OCI-M1 (cell line): ENCODE results near the gene DIDO1.

Experiments used
- DNase-seq: peaks from one replicate; lab custom pipeline; 2025; lab: John Stamatoyannopoulos, UW

Gene DIDO1

DNA sequence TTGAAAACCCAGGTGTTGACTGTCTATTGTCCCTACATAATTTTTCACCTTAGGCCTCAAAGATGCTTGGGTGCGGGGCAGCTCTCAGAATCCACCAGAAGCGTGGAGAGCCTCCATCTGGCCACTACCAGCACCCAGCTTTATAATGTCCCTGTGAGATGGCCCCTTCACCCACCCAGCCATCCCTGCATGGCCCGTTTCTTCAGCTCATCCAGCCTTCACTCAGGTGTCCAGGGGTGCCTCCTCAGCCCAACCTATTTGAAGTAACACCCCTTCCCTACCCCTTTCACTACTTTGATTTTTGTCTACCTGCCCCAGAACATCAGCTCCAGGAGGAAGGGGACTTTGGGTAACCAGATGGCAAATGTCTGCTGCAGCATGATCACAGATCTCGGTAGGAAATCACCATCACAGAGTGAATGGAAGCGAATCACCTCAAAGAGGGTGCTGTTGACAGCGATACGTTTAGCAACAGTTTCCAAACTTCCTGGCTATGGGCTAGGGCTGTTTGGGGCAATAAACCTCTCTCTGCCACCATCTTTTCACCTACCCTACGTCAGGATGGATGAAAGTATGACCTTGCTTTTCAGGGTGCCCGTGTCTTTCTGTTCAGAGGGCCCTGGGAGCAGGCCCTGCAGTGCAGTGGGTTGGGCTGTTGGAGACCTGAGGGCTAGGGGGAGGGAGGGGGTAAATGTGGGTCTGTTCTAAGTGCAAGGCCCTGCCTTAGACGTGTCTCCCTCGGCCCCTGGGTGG, 25.0 kb upstream of the DIDO1 start:
- DNase-seq = no peak

DNA sequence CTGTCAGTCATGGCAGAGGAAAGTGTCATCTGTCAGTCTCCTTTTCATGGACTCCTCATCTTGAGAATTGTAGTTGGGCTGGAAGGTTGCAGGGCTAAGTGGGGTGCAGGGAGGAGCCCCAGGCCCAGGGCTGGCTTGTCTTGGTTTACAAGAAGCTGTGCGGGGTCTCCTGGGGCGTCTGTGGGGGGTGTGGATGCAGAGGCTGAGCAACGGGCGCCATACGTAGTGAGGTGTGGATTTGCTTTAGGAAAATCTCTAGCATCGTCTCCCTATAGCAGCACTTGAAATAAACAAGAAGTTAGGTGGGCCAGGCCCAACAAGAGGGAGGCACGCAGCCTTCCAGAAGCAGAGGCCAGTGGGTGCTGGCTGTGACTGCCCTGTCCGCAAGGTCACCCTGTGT, 24.4 kb upstream of the DIDO1 start:
- DNase-seq = no peak

DNA sequence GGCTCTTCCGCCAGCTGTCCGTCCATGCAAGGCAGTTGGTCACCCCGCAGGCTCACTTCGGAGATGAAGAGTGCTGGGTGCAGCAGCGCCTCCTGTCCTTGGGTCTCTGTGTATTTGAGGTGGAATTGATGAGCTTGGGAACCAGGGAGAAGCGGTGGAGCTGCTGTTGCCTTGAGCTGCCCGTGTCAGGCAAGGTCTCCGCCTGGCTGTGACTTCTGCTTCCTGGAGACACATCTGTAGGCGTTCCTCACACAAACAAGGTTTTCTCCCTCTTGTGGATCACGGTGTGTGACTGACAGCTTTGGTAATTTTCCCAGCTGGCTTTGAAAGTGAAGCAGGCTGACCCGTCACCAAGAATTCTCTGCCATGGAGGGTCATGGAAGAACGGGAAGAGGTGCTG, 23.7 kb upstream of the DIDO1 start:
- no peak for DNase-seq

DNA sequence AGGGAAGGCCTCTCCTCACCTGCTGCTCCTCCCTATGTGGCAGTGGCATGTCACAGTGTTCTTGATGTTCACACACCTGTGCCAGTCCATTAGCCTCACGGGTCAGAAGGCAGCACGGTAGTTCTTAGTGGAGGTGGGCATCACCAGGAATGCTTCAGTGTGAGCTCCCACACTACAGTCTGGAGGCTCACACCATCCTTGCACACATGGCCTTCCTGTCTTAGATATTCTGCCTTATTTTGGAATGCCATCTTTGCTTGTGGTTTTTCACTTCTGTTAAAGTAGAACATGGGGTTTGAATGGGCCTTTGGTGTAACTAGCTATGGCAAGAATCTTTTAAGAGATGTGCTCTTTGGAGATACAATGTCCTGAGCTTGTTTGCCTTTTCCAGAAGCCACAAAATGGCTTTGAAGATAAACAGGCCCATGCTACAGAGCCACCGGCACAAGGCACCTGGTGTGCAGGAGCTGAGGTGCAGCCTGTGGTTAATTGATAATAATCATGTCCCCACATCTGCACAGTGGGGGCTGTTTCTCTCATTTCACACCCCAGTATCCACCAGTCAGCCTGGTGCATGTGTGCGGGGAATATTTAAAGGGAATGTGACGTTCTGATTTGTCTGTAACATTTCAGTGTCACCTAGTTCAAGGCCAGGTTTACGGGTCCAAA, 23.0 kb upstream of the DIDO1 start:
- no peak for DNase-seq

DNA sequence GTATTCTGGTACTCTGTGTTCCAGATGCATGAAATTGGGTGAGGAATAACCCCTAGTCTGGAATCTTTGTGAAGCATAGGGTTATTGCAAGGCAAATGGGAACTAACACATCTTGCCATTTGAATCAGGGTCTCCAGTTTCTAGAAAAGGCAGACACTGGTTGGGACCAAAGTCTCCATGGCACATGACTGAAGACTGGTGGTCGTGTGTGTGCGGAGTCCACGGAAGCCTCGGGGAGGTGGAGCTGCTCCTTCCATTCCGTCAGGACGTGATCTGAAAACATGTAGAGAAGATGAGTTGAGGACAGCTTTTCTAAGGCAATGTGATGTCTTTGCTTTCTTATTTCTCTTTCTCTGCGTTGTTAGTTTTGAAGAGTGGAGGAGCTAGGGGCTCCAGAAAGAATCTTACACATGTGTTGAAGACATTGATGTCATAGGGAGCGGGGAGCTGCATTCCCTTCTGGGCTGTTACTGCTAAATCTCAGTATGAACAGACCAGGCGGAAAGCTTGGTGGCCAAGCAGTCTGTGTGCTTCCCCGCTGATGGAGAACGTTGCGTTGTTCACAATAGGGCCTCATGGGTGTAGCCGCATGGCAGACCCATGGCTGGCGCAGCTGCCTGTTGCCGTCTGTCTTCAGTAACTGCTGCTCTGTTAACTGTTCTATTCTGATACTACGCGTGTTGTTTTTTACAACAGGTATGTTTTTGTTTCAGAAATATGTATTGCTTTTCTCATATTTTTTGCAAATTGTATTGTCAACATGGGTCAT, 21.4 kb upstream of the DIDO1 start:
- DNase-seq = no peak

DNA sequence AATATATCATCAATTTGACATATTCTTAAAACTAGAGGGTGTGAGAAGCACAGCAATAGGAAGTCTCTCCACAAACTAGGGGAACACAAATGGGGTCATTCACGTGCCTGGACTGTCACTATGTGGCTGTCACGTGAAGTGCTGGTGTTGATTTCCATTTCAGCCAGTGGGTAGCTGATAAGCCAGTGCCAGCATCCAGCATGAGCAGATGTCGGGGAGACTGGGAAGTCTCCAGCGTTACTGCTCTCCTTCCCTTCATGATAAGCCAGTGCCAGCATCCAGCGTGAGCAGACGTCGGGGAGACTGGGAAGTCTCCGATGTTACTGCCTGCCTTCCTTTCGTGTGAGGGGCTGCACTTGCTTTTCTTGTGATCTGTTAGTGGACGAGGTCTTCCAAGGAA, 20.6 kb upstream of the DIDO1 start:
- peak; percentile 57 for DNase-seq

DNA sequence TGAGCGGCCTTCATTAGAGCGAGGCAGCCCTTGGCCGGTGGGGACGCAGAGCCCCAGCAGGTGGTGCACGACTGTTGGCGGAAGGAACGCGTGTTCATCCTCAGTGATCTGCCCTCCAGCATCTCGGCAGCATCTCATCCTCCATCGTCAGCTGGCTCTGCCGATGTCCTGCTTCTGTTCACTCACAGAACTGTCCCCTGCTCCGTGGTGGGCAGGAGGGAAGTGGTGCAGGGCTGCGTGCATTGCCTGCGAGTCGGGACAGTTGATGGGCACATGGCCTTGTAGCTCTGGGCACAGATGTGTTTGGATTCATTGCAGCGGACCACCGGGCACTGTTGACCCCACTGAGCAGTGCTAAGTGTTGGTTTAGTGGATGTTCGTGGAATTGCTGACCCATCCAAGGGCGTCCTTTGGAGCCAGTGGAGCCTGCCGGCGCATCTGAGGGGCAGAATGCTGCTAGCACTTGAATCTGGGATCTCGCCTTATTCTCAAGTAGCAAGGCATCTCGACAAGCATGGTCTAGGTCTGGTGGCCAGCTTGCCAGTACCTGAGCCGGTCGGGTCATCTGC, 19.6 kb upstream of the DIDO1 start:
- DNase-seq = no peak

DNA sequence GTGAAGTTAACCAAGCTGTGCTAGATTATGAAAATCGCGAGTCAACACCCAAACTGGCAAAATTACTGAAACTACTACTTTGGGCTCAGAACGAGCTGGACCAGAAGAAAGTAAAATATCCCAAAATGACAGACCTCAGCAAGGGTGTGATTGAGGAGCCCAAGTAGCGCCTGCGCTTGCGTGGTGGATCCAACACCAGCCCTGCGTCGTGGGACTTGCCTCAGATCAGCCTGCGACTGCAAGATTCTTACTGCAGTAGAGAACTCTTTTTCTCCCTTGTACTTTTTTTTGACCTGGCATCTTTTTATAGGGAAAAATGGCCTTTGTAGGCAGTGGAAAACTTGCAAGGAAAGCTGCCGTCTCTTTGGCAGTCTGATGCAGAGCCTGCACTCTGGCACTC, 18.4 kb upstream of the DIDO1 start:
- DNase-seq = no peak

DNA sequence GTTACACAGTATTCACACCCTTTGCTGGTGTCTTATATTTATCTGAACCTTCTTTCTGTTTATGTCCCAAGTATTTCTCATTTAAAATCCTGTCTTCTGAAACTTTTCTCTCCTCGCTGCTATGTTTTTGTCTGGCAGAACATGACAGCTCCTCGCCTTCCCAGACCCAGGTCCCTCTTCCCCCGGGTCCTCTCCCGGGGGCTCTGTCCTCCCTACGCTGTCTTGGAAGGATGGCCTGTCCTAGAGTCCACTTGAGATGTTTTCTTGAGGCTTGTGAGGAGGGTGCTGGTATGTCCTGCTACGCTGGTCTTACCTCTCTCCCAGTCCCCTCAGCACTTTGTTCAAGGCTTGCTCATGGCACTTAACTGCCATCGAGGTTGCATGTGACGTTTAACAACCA, 17.9 kb upstream of the DIDO1 start:
- DNase-seq = no peak

DNA sequence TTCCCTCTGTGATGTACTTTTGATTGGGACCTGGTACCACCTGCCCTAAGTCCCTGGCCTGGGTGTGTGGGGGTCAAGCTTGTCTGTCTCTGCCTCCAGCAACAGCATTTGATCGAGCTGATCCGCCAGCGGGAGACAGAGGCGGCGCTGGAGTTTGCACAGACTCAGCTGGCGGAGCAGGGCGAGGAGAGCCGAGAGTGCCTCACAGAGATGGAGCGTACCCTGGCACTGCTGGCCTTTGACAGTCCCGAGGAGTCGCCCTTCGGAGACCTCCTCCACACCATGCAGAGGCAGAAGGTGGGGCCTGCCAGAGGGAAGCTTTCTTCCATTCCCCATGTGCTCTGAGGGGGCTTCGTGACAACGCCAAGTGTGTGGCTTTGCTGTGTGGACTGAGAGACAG, 17.1 kb upstream of the DIDO1 start:
- DNase-seq = no peak

DNA sequence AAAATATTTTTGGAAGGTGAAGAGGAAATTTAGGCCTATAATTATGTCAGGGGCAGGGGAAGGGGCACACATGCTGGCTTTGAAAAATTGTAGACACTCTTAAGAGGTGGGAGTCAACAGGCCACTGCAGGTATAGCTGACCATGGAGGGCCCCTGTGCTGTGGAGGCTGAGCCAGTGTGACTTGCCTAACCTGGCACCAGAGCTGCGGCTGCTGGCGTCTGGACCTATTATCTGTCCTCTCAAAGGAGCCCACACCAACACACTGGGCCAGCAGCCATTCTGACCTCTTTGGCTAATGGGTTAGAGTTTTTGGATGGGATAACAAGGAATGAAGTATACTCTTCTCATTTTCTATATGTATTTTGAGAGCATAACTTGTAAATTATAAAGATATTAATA, 16.2 kb upstream of the DIDO1 start:
- DNase-seq = no peak

DNA sequence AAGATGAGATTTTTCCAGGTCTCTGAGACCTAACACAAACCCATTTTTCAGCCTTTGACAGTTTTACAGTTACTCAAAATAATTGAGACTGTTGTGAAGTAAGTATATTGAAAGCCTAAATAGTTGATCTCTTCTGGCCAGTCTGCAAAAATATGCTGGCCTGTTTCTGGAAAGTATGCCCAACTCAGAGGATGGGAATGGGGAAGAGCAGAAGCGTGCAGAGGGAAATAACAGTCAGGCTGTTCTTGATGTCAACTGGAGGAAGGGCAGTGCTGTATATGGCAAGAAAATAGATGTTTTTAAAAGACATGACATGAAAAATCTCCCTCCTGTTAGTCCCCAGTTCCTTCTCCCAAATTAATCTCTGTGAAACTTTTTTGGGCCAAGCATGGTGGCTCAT, 15.5 kb upstream of the DIDO1 start:
- no peak for DNase-seq

DNA sequence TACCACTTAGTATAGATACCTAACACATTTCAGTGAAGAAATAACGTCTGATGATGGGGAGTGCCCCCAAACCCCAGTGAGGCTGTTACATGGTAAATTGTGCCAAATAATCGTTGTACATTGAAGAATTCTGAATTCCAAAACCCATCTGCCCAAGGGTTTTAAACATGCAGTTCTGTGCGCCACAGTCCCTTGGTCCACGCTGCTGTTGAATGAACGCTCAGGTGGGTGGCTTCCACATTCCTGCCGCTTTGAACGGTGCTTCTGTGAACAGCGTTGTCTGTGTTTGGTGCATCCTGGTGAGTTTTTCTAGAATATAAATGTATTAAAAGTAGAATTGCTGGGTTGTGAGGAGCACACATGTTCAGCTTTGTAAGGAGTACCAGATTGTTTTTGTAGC, 14.6 kb upstream of the DIDO1 start:
- no peak for DNase-seq

DNA sequence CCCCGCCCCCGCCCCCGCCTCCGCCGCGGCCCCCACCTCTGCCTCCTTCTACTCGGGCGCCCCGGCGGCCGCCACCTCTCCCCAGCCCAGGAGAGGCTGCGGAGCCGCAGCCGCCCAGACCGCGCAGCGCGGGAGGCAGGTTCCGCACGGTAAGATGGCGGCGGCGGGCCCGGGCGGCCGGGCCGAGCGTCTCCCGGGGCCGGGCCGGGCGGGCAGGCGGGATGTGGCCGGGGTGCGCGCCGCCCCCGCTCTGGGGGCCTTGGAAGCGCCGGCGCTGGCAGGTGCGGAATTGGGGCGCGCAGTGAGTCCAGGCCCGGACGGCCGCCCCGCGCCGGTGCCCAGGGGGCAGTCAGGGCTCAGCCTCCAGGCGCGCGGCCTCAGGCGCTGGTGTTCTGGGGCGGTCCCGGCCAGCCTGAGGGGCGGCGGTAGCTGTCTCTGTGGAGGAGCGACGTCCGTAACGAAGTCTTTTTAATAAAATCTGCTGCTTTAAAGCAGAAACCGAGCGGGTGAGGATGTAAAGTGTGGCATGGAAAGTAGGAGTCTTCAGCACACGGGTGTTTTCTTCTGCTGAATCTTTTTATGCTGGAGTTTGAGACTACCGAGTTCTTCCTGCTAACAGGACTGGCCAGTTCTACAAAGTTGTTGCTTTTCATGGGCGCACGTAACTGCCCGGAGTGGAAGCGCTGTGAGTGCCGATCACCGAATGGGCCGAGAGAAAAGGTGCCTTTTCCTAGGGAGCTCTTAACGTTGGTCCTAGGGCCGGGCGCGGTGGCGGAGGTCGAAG, 12.0 kb upstream of the DIDO1 start, which contains the start of gene GID8:
GID8 (plus strand) TSS at position 43 of the 784 bp plus-strand sequence. CDS start 3,356 bp downstream, outside the sequence.
- peak; percentile 64 for DNase-seq

DNA sequence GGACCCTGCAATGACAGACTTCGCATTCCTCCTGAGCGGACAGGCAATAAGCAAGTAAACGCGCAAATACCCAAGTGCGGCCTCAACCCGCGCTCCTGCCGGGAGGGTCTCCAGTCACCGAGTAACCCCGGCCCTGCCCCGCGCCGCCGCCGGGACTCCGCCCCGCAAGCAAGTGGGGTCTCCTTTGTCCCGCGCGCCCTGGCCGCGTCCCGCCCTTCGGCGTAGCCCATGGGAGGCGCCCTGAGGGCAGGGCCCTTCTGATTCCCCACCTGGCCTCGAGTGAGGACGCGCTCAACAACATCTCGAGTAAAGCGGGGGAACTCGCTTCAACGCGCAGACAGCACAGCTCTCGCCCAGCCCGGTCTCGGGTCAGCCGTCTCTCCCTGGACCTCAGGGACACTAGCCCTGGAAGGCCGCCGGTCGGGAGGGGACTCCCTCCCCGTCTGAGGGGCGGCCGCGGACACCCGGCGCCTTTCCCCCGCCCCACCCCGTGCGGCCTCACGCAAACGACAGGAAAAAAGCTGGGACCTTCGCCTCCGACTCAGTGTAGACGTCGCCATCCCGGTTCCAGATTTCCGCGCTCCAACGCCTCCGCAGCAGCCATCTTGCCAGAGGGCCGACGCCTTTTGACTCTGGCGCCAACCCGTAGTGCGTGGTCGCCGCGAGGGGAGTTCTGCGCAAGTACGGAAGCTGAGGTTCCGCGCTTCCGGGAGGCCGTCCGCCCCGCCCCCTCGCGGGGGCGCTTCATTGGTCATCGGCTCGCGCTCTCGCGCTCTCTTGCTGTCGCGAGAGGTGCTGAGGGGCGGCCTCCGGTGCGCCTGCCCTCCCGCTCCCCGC, 11.2 kb upstream of the DIDO1 start:
- DNase-seq = peak; percentile 97

DNA sequence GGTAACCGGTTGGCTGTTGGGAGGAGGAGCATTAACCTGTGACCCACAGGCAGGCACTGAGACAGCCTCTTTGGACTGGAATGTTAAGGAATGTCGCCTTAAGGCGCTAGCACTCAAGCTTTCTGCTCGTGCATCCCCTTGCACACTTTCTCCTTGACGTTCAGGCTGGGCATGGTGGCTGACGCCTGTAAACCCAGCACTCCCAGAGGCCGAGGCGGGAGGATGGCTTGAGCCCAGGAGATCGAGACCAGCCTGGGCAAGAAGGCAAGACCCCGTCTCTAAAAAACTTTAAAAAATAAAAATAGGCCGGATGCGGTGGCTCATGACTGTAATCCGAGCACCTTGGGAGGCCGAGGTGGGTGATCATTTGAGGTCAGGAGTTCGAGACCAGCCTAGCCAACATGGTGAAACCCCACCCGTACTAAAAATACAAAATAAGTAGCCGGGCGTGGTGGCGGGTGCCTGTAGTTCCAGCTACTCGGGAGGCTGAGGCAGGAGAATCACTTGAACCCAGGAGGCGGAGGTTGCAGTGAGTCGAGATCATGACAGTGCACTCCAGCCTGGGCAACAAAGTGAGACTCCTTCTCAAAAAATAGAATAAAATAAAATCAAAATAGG, 9.8 kb upstream of the DIDO1 start:
- DNase-seq = no peak

DNA sequence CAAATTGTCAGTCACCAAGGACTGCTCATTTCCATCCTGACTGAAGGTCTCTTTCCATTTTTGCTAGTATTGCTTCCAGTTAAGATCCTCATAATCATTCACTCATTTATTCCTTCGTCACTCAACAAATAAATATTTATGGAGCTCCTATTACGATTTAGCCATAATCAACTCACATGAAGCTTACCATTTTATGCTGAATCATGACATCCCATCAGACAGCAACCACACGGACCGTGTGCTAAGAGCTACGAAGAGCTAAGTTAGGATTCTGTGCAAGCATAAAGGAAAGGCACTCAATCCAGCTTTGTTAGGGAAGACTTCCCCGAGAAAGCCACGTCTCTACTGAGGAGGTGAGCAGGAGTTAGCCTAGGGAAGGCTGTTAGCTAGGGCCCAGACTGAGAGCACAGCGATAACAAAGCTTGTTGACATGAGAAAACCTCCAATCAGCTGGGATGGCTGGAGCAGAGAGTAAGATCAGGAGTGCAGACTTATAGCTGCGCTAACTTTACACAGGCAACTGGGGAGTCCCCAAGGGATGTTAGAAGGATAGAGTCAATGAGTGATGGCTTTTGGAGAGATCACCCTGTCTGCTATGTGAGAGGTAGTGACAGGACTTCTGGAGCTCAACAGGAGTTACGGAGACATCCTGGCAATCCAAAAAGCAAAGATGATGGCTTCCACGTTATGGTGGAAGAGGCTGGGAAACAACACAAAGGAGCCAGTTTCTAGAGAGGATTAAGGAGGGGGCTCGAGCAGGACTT, 9.1 kb upstream of the DIDO1 start:
- DNase-seq = no peak

DNA sequence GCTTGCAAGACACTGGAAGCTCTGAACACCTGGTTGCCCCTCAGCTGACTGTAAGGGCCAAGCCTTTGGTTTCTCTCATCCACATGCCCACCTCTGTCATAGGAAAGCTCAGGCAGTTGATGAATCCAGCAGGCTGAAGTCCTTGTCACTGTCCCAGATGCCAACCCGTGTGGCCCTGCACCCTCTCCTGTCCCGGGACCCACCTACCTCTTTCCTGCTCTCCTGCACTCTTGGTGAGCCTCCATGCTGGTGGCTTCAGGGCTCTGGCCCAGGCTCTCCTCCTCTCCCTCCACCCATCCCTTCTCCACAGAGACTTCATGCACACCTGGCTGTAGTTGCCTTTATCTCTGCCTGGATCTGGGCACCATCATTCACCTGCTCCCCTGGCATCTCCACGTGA, 7.7 kb upstream of the DIDO1 start:
- no peak for DNase-seq

DNA sequence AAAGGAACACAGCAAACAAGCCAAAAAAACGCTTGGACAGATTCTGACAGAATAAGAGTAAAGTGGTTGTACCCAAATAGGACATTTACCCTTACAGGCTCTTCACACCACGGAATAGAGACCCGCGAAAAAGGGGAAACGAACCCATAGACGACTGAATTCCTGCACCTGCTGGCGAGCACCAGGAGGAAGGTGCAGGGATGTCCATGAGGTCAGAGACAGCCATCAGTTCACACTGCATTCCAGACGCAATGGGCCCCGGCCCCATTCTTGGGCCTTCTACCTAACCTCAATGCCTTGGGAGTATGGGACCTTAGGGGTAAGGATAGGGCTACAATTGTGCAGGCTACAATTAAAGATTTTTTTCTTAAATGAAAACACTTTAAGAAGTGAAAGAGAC, 5.2 kb upstream of the DIDO1 start:
- no peak for DNase-seq

DNA sequence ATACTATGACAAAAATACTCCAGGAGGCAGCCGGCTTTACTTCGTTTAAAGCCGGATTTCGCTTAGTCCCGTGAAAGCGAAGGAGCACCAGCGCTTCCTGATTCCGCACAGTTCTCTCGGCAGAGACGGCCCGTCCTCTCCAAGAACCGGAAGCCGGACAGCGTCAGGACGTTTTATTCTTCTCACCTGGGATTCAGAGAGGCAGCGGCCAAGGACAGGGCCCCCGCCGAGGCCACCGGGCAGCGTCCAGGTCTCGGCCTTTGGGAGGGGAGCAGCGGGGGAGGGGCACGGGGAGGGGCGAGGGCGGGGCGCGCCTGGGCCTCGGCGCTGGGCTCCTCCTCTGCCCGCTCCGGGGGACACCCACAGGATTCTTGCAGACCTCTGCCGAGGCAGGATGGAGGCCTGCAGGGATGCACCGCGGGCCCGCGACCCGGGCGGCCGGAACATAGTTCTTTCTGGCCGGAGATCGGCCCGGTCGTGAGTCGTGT, 2.8 kb upstream of the DIDO1 start:
- peak; percentile 37 for DNase-seq
